Activated naive CD8-positive, alpha-beta T cell treated with anti-CD3 and anti-CD28 coated beads, Interleukin-2, amount 50 U/mL, for 24 hours (primary cell): ENCODE results near the gene TMEM131.
"Not testable (repeated sequence)": the region's sequence is repeated elsewhere in the genome, so short reads cannot be mapped to it uniquely, and the experiment has no call there.

ENCODE experiments used
- ATAC-seq: fragments of 150-1000 bp; cut with Tn5 transposase; one replicate; pipeline ENCODE4 v1.10.0; 2021
- DNase-seq: peaks from one replicate; pipeline ENCODE4 v3.0.0; 2021
- H3K27ac Mint-ChIP-seq: one replicate; pipeline ENCODE4 v1.8.0; 2021; ENCODE audit warnings: mild to moderate bottlenecking, mixed read lengths
- H3K27me3 Mint-ChIP-seq: one replicate; pipeline ENCODE4 v1.8.0; 2021; ENCODE audit warnings: mixed read lengths
- H3K36me3 Mint-ChIP-seq: one replicate; pipeline ENCODE4 v1.8.0; 2021; ENCODE audit warnings: low read depth, mixed read lengths
- H3K4me1 Mint-ChIP-seq: one replicate; pipeline ENCODE4 v1.8.0; 2021; ENCODE audit warnings: mixed read lengths
- H3K4me3 Mint-ChIP-seq: one replicate; pipeline ENCODE4 v1.8.0; 2021; ENCODE audit warnings: mild to moderate bottlenecking, moderate library complexity, mixed read lengths
- H3K9me3 Mint-ChIP-seq: one replicate; pipeline ENCODE4 v1.8.0; 2021; ENCODE audit warnings: mixed read lengths

Gene TMEM131

GRCh38 chr2:97713296-97714083 lies 282.3 kb downstream of the TMEM131 start, which contains the start of gene ZAP70:
Gene ZAP70 (plus strand): TSS chr2:97713576. CDS start chr2:97724037, 10,461 bp downstream.
- H3K27me3 Mint-ChIP-seq = peaks cover 2% of the 10 kb centered on the region
- peak; percentile 47 for ATAC-seq

GRCh38 chr2:97712693-97713295 lies 283.0 kb downstream of the TMEM131 start:
- Mint-ChIP-seq H3K36me3 (peaks cover 38% of the 10 kb centered on the region), H3K27ac (peak overlapping the region; percentile 100), H3K4me3 (peak overlapping the region; percentile 97), H3K27me3 (peaks cover 2% of the 10 kb centered on the region), H3K9me3 (no peaks in the 10 kb centered on the region), H3K4me1 (peaks cover 71% of the 10 kb centered on the region)
- DNase-seq (peak; percentile 71), ATAC-seq (peak; percentile 71)

More at GRCh38 chr2:97713296-97714083, 282.3 kb downstream of the TMEM131 start, which contains the start of gene ZAP70:
- Mint-ChIP-seq H3K36me3 (peaks cover 41% of the 10 kb centered on the region), H3K4me1 (peaks cover 78% of the 10 kb centered on the region), H3K4me3 (peak within 1 kb of the TSS; percentile 97), H3K27ac (peak within 1 kb of the TSS; percentile 100), H3K9me3 (no peaks in the 10 kb centered on the region)
- peak; percentile 61 for DNase-seq

GRCh38 chr2:97712175-97712574 lies 283.6 kb downstream of the TMEM131 start:
- H3K9me3 Mint-ChIP-seq, ATAC-seq, H3K27me3 Mint-ChIP-seq, DNase-seq: not testable (repeated sequence)
- Mint-ChIP-seq H3K36me3 (peaks cover 34% of the 10 kb centered on the region), H3K4me1 (peaks cover 66% of the 10 kb centered on the region), H3K4me3 (peak overlapping the region; percentile 97), H3K27ac (peak overlapping the region; percentile 100)

- H3K36me3 Mint-ChIP-seq = peaks cover 27% of the 10 kb centered on the region
- peaks cover 59% of the 10 kb centered on the region for H3K4me1 Mint-ChIP-seq
- DNase-seq (no peak), ATAC-seq (no peak)
- no peaks in the 10 kb centered on the region for H3K9me3 Mint-ChIP-seq
- peaks cover 2% of the 10 kb centered on the region for H3K27me3 Mint-ChIP-seq
- peak overlapping the region; percentile 97 for H3K4me3 Mint-ChIP-seq
- peak overlapping the region; percentile 100 for H3K27ac Mint-ChIP-seq
Observed at GRCh38 chr2:97711394-97711711, 284.4 kb downstream of the TMEM131 start.

GRCh38 chr2:97708608-97709007 lies 287.1 kb downstream of the TMEM131 start:
- no peak overlapping the region for H3K4me3 Mint-ChIP-seq
- peaks cover 38% of the 10 kb centered on the region for H3K4me1 Mint-ChIP-seq
- peaks cover 2% of the 10 kb centered on the region for H3K27me3 Mint-ChIP-seq
- no peak overlapping the region for H3K27ac Mint-ChIP-seq
- no peaks in the 10 kb centered on the region for H3K9me3 Mint-ChIP-seq
- no peak for DNase-seq
- peaks cover 4% of the 10 kb centered on the region for H3K36me3 Mint-ChIP-seq
- ATAC-seq = no peak

- DNase-seq (no peak), ATAC-seq (no peak)
- Mint-ChIP-seq H3K36me3 (no peaks in the 10 kb centered on the region), H3K27ac (no peak overlapping the region), H3K27me3 (no peaks in the 10 kb centered on the region), H3K9me3 (no peaks in the 10 kb centered on the region), H3K4me3 (no peak overlapping the region), H3K4me1 (peaks cover 32% of the 10 kb centered on the region)
Observed at GRCh38 chr2:97708048-97708380, 287.7 kb downstream of the TMEM131 start.

- Mint-ChIP-seq H3K27ac (no peak overlapping the region), H3K27me3 (no peaks in the 10 kb centered on the region), H3K4me1 (peaks cover 27% of the 10 kb centered on the region), H3K9me3 (no peaks in the 10 kb centered on the region), H3K4me3 (no peak overlapping the region), H3K36me3 (no peaks in the 10 kb centered on the region)
- no peak for DNase-seq
- no peak for ATAC-seq
Observed at GRCh38 chr2:97707362-97708047, 288.2 kb downstream of the TMEM131 start.

GRCh38 chr2:97706708-97707345 lies 288.9 kb downstream of the TMEM131 start:
- Mint-ChIP-seq H3K9me3 (no peaks in the 10 kb centered on the region), H3K27me3 (no peaks in the 10 kb centered on the region), H3K27ac (no peak overlapping the region), H3K4me3 (no peak overlapping the region), H3K36me3 (no peaks in the 10 kb centered on the region), H3K4me1 (peaks cover 20% of the 10 kb centered on the region)
- ATAC-seq = no peak
- DNase-seq = no peak
